Activated B cell treated with CpG ODN at 0.5 μM for 24 hours (primary cell): ENCODE results near the gene HMCN1. TPM values are rescaled to one million over a fixed set of nuclear protein-coding genes. Genes with fewer than 3 reads are reported as not detected.

Experiments
- ATAC-seq: fragments of 200-7000 bp; cut with Tn5 transposase; one replicate; pipeline ENCODE4 v1.10.0; 2021; ENCODE audit warnings: low read depth, mild to moderate bottlenecking, moderate library complexity
- CTCF ChIA-PET: fragments of 350-600 bp; sonication (Branson Sonifier 250); formaldehyde crosslinking; loops from one replicate; lab custom pipeline; 2021; ENCODE audit warnings: antibody characterized with exemption; lab: Charles Lee
- POLR2A ChIA-PET: fragments of 350-600 bp; sonication (Branson Sonifier 250); formaldehyde crosslinking; loops from one replicate; lab custom pipeline; 2021; ENCODE audit warnings: antibody characterized with exemption; lab: Charles Lee
- DNase-seq: peaks from one replicate; pipeline ENCODE4 v3.0.0; 2022
- H3K27ac Mint-ChIP-seq: one replicate; pipeline ENCODE4 v1.8.0; 2020; ENCODE audit warnings: mixed read lengths
- H3K27me3 Mint-ChIP-seq: one replicate; pipeline ENCODE4 v1.8.0; 2021; ENCODE audit warnings: mixed read lengths
- H3K36me3 Mint-ChIP-seq: one replicate; pipeline ENCODE4 v1.8.0; 2021; ENCODE audit warnings: low read depth, mixed read lengths
- H3K4me1 Mint-ChIP-seq: one replicate; pipeline ENCODE4 v1.8.0; 2021; ENCODE audit warnings: mixed read lengths
- H3K4me3 Mint-ChIP-seq: one replicate; pipeline ENCODE4 v1.8.0; 2020; ENCODE audit warnings: mild to moderate bottlenecking, mixed read lengths
- H3K9me3 Mint-ChIP-seq: one replicate; pipeline ENCODE4 v1.8.0; 2020; ENCODE audit warnings: mixed read lengths
- CTCF ChIP-seq: fragments of 200-600 bp; IDR thresholded peaks from one replicate; pipeline ENCODE4 v1.8.0; 2022; ENCODE audit warnings: antibody characterized with exemption, mild to moderate bottlenecking
- intact Hi-C: fragments of 100-400 bp; cut with micrococcal nuclease; formaldehyde crosslinking; loops from one replicate; pipeline ENCODE4 v1.15.1; 2024
- total RNA-seq: library from RNA; stranded (reverse); gene quantifications from 2 replicates; pipeline ENCODE4 v1.2.3, GENCODE V29; 2022

Gene HMCN1
- total RNA-seq, 1 donor from 2014 or later = 0.27 TPM

GRCh38 chr1:186054932-186055331 lies 320.7 kb downstream of the HMCN1 start:
- DNase-seq (no peak), ATAC-seq (no peak)
- ChIA-PET POLR2A (no interaction called here), CTCF (no interaction called here)
- Mint-ChIP-seq H3K9me3 (no peaks in the 10 kb centered on the region), H3K27me3 (no peaks in the 10 kb centered on the region), H3K27ac (no peak overlapping the region), H3K4me3 (no peak overlapping the region), H3K36me3 (no peaks in the 10 kb centered on the region), H3K4me1 (peaks cover 3% of the 10 kb centered on the region)
- no peak for TF ChIP-seq CTCF
- intact Hi-C loops = no loop called here

- no peaks in the 10 kb centered on the region for H3K36me3 Mint-ChIP-seq
- no peak for DNase-seq
- H3K9me3 Mint-ChIP-seq = no peaks in the 10 kb centered on the region
- H3K4me3 Mint-ChIP-seq = no peak overlapping the region
- TF ChIP-seq CTCF = no peak
- H3K4me1 Mint-ChIP-seq = peaks cover 3% of the 10 kb centered on the region
- no peak overlapping the region for H3K27ac Mint-ChIP-seq
- CTCF ChIA-PET = no interaction called here
- POLR2A ChIA-PET = no interaction called here
- intact Hi-C loops = no loop called here
- no peaks in the 10 kb centered on the region for H3K27me3 Mint-ChIP-seq
- no peak for ATAC-seq
Measured at GRCh38 chr1:186055846-186056245, 321.7 kb downstream of the HMCN1 start.

- no peak for ATAC-seq
- Mint-ChIP-seq H3K36me3 (no peaks in the 10 kb centered on the region), H3K27ac (no peak overlapping the region), H3K4me1 (peaks cover 3% of the 10 kb centered on the region), H3K27me3 (no peaks in the 10 kb centered on the region), H3K9me3 (no peaks in the 10 kb centered on the region), H3K4me3 (no peak overlapping the region)
- no peak for TF ChIP-seq CTCF
- ChIA-PET POLR2A (no interaction called here), CTCF (no interaction called here)
- DNase-seq = no peak
- intact Hi-C loops = no loop called here
Measured at GRCh38 chr1:186057086-186057485, 322.9 kb downstream of the HMCN1 start.

- intact Hi-C loops = no loop called here
Measured at GRCh38 chr1:186059311-186059710, 325.1 kb downstream of the HMCN1 start.

GRCh38 chr1:186059752-186060151 lies 325.6 kb downstream of the HMCN1 start:
- TF ChIP-seq CTCF = no peak
- CTCF ChIA-PET = no interaction called here
- intact Hi-C loops = no loop called here
- Mint-ChIP-seq H3K36me3 (no peaks in the 10 kb centered on the region), H3K4me1 (peaks cover 3% of the 10 kb centered on the region), H3K27ac (no peak overlapping the region), H3K9me3 (no peaks in the 10 kb centered on the region), H3K4me3 (no peak overlapping the region), H3K27me3 (peaks cover 2% of the 10 kb centered on the region)
- POLR2A ChIA-PET = no interaction called here
- DNase-seq = no peak
- no peak for ATAC-seq

More at GRCh38 chr1:186059311-186059710, 325.1 kb downstream of the HMCN1 start:
- Mint-ChIP-seq H3K27ac (no peak overlapping the region), H3K36me3 (no peaks in the 10 kb centered on the region), H3K4me3 (no peak overlapping the region), H3K27me3 (peaks cover 2% of the 10 kb centered on the region), H3K9me3 (no peaks in the 10 kb centered on the region), H3K4me1 (peaks cover 3% of the 10 kb centered on the region)
- ATAC-seq = no peak
- ChIA-PET CTCF (no interaction called here), POLR2A (no interaction called here)
- TF ChIP-seq CTCF = no peak
- no peak for DNase-seq
